ENCODE results near the gene UNC13B.

The UNC13B gene

DNA sequence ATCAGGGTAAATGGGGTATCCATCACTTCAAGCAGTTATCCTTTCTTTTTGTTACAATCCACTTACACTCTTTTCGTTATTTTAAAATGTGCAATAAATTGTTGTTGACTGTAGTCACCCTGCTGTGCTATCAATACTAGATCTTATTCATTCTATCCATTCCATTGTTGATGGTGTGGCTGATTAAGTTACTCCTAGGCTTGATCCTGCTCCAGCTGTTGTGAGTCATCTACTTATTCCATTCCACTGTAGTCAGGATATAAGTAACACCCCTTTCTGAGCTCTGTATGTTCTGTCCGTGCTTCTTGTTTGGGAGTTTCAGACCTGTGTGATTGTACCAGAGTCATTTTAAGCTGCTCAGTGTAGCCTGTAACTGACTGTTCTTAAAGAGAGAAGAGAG, 205.6 kb downstream of the UNC13B start:
- DNase-seq (ENCODE audit: low read depth), result peak; percentile 69
- TF ChIP-seq, protein P1, sequence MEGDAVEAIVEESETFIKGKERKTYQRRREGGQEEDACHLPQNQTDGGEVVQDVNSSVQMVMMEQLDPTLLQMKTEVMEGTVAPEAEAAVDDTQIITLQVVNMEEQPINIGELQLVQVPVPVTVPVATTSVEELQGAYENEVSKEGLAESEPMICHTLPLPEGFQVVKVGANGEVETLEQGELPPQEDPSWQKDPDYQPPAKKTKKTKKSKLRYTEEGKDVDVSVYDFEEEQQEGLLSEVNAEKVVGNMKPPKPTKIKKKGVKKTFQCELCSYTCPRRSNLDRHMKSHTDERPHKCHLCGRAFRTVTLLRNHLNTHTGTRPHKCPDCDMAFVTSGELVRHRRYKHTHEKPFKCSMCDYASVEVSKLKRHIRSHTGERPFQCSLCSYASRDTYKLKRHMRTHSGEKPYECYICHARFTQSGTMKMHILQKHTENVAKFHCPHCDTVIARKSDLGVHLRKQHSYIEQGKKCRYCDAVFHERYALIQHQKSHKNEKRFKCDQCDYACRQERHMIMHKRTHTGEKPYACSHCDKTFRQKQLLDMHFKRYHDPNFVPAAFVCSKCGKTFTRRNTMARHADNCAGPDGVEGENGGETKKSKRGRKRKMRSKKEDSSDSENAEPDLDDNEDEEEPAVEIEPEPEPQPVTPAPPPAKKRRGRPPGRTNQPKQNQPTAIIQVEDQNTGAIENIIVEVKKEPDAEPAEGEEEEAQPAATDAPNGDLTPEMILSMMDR (IDR thresholded peaks at IDR 0.05; ENCODE audit: low read length, missing control alignments), result no peak
- H3K4me3 ChIP-seq (replicated peaks; ENCODE audit: low read depth, low read length), result no peak overlapping the region

DNA sequence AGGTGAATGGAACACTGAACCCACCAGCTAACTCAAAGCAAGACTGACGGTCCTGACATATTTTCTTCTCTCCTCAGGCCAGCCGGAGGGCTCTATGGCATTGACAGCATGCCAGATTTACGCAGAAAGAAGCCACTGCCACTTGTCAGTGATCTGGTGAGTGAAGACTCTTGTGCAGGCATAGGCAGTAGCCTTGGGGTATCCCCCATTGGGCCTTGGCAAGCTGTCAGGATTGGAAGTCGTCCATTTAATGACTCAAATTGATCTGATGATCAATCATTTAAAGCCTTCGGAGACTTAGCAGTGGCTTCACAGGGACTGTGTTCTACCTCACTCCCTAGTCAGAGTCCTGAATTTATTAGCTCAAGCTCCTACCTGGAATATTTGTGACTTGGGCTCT, 208.4 kb downstream of the UNC13B start:
- TF ChIP-seq, protein P1 (IDR thresholded peaks at IDR 0.05; ENCODE audit: low read length, missing control alignments), result no peak
- no peak overlapping the region for H3K4me3 ChIP-seq (replicated peaks; ENCODE audit: low read depth, low read length)
- DNase-seq (ENCODE audit: low read depth), result no peak

DNA sequence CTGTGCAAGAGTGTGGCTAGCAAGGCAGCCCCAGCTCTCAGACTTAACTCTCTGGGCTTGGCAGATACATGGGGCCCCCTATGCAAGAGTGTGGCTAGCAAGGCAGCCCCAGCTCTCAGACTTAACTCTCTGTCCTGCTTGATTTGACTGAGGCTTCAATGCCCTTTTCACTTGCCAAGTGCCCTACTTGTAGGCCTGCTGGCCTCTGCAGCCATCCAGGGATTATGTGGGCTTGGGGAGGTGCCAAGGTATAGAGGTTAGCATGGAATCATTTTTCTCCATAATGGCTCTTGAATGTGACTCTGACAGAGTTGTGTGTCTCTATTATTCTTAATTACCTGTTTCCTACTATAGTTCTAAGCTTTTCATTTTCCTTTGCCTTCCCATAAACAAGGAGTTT, 212.6 kb downstream of the UNC13B start:
- DNase-seq (ENCODE audit: low read depth), result no peak
- no peak overlapping the region for H3K4me3 ChIP-seq (replicated peaks; ENCODE audit: low read depth, low read length)
- TF ChIP-seq, protein P1 (IDR thresholded peaks at IDR 0.05; ENCODE audit: low read length, missing control alignments), result no peak

DNA sequence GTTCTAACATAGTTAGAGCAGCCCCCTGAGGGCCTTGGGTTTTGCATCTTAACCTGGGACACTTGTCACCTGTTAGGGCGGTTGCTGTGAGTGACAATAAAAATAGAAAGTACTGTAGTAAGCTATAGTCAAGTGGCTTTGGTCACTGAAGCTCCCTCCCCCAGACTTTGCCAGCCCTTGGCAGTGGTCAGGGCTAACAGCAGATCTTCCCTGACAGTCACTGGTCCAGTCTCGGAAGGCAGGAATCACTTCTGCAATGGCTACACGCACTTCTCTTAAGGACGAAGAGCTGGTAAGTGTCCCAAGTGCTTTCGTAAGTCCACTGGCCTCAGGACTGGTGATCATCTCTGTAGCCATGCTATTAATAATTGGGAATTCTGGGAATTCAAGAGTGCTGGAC, 213.1 kb downstream of the UNC13B start:
- TF ChIP-seq, protein P1 (IDR thresholded peaks at IDR 0.05; ENCODE audit: low read length, missing control alignments), result no peak
- no peak for DNase-seq (ENCODE audit: low read depth)
- H3K4me3 ChIP-seq (replicated peaks; ENCODE audit: low read depth, low read length), result no peak overlapping the region

DNA sequence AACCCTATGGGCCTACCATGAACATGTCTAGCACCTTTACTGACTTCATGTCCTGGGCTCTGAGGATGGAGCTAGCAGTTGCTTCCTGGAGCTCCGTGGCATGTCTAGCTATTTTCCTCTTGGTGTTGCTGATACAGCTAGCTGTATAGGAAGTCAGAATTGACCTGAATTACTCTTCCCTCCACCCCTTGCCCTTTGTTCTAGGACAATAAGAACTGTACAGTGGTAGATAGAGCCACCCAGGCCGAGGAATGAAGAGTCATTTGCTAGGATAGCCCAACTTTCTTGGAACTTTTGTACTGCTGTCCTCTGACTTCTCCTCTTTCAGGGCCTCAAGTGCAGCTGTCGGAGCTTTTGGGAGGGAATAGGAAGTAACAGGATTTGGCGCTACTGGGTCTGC, 218.2 kb downstream of the UNC13B start:
- TF ChIP-seq, protein P1 (IDR thresholded peaks at IDR 0.05; ENCODE audit: low read length, missing control alignments), result no peak
- no peak overlapping the region for H3K4me3 ChIP-seq (replicated peaks; ENCODE audit: low read depth, low read length)
- no peak for DNase-seq (ENCODE audit: low read depth)

DNA sequence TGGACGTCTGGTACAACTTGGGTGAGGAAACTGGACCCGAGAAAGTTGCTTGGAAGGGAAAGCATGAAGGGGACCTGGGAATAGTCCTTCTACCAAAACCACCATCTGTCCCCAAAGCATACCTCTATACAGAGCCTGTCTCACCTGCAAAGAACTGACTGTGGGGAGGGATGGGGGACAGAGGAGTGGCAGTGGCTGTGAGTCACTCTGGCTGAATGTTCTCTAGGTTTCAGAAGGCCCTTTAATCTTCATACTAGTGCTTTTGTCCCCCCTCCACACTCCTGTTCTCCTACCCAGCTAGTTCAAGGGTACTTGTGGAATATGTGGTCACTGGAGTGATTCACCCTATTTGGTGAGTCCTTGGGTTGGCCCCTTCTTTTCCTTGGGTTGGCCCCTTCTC, 218.8 kb downstream of the UNC13B start:
- TF ChIP-seq, protein P1 (IDR thresholded peaks at IDR 0.05; ENCODE audit: low read length, missing control alignments), result no peak
- no peak overlapping the region for H3K4me3 ChIP-seq (replicated peaks; ENCODE audit: low read depth, low read length)
- no peak for DNase-seq (ENCODE audit: low read depth)

DNA sequence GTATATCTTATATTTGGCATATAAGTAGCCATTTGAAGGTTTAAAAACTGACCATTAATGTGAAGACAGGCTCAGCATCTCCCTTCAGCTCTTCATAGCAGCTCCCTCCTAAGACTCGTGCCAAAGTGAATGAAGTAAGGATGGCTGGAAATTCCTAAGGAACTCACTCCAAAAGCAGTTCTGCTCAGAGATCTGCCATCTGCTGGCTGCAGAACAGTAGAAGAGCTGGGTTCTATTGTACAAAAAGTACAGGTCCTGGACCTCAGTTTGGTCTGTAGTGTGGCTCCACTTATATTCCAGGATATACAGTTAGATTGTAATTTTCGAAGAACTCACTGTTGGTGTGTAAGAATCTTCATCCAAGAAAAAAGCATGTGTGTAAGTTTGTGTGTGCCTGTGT, 223.2 kb downstream of the UNC13B start:
- no peak overlapping the region for H3K4me3 ChIP-seq (replicated peaks; ENCODE audit: low read depth, low read length)
- peak; percentile 85 for DNase-seq (ENCODE audit: low read depth)
- TF ChIP-seq, protein P1 (IDR thresholded peaks at IDR 0.05; ENCODE audit: low read length, missing control alignments), result peak; percentile 73
